Activated CD4-positive, alpha-beta T cell treated with anti-CD3 and anti-CD28 coated beads for 48 hours (primary cell): ENCODE data around the gene TMEM255B.
"Not testable (repeated sequence)": the region's sequence is repeated elsewhere in the genome, so short reads cannot be mapped to it uniquely, and the experiment has no call there.

ENCODE experiments used
- DNase-seq: peaks from one replicate; pipeline ENCODE4 v3.0.0-alpha.2; 2020

Gene TMEM255B

GRCh38 chr13:113750554-113751399 is 8.2 kb upstream of the TMEM255B start:
- no peak for DNase-seq

GRCh38 chr13:113751491-113751890 is 7.5 kb upstream of the TMEM255B start:
- no peak for DNase-seq

- not testable (repeated sequence) for DNase-seq
These were observed 6.6 kb upstream of the TMEM255B start for GRCh38 chr13:113752211-113752986.

- DNase-seq = no peak
These were observed 5.9 kb upstream of the TMEM255B start for GRCh38 chr13:113753171-113753570.

GRCh38 chr13:113754242-113754641 is 4.8 kb upstream of the TMEM255B start:
- no peak for DNase-seq

- no peak for DNase-seq
These were observed 4.3 kb upstream of the TMEM255B start for GRCh38 chr13:113754691-113755090.

- DNase-seq = no peak
These were observed 2.5 kb upstream of the TMEM255B start for GRCh38 chr13:113756441-113757097.

- DNase-seq = no peak
These were observed 605 bp downstream of the TMEM255B start for GRCh38 chr13:113759525-113760137.

- DNase-seq = no peak
These were observed 2.1 kb downstream of the TMEM255B start for GRCh38 chr13:113761136-113761535.

GRCh38 chr13:113762075-113762474 is 3.0 kb downstream of the TMEM255B start:
- DNase-seq = no peak

GRCh38 chr13:113762538-113762937 is 3.5 kb downstream of the TMEM255B start:
- DNase-seq = no peak

- no peak for DNase-seq
These were observed 4.2 kb downstream of the TMEM255B start for GRCh38 chr13:113763254-113763653.

- no peak for DNase-seq
These were observed 5.2 kb downstream of the TMEM255B start for GRCh38 chr13:113763961-113764792.

- DNase-seq = no peak
These were observed 6.0 kb downstream of the TMEM255B start for GRCh38 chr13:113764793-113765563.

- no peak for DNase-seq
These were observed 6.5 kb downstream of the TMEM255B start for GRCh38 chr13:113765564-113765910.

- DNase-seq = no peak
These were observed 7.2 kb downstream of the TMEM255B start for GRCh38 chr13:113766035-113766800.

- no peak for DNase-seq
These were observed 8.3 kb downstream of the TMEM255B start for GRCh38 chr13:113767366-113767765.

- no peak for DNase-seq
These were observed 9.2 kb downstream of the TMEM255B start for GRCh38 chr13:113768018-113768905.

GRCh38 chr13:113769106-113769505 is 10.1 kb downstream of the TMEM255B start:
- no peak for DNase-seq

- no peak for DNase-seq
These were observed 10.9 kb downstream of the TMEM255B start for GRCh38 chr13:113769881-113770280.
